Esophagus squamous epithelium (tissue), 4 donors: ENCODE results near the gene SMOC2.

Source experiments
- CTCF ChIP-seq, 6 experiments: fragments of 450-650 bp in 4 of 6; fragments of 200-600 bp in 2 of 6; sonication (generic) in 2 of 6; IDR thresholded peaks; one replicate each; pipeline ENCODE4 v1.5.1; 2016 to 2019; ENCODE audit warnings: antibody characterized with exemption in 6 of 6, mild to moderate bottlenecking in 4 of 6, moderate library complexity in 4 of 6
- POLR2A ChIP-seq, 4 donors: fragments of 450-650 bp; IDR thresholded peaks; one replicate each; pipeline ENCODE4 v1.6.1; 2017; ENCODE audit warnings: antibody characterized with exemption in 4 of 4, mild to moderate bottlenecking in 4 of 4, moderate library complexity in 3 of 4

GRCh38 chr6:168395983-168396382 is 45.0 kb upstream of the SMOC2 start:
- TF ChIP-seq CTCF (IDR thresholded peaks at IDR 0.05): no peak
- TF ChIP-seq POLR2A (IDR thresholded peaks at IDR 0.05): no peak
